ENCODE results near the gene TCF4. TPM values are rescaled to one million over a fixed set of nuclear protein-coding genes. Genes with fewer than 3 reads are reported as not detected.

TCF4 gene
- total RNA-seq, 1 experiment from 2014 or later: 104 TPM

DNA sequence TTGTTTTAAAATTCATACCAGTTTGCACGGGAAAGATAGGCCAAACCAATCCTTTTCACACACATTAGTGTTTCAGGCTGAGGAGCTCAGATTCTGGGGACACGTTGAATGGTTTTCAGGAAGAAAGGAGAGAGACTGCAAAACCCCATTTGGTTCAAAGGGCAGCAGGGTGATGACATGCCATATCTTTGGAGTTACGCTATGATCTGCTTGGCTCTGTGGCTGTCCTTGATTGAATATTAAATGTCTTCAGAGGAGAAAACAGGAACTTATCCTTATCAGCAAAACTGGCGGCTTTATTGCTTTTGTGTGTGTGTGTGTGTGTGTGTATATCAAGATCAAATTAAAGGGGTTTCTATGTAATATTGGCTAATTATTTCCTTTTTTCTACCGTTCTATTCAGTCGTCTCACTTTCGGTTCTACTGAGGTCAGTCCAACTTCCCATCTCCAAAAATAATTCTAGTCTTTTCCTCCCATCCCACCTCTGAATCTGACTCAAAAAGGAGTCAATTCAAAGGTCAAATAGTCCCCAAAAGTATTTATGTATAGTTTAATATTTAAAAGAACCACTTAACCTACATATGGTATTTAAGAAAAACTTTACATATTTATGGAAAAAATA lies 335.8 kb downstream of the TCF4 start:
- CTCF ChIA-PET: interaction anchor here (0.5 to 2.6 kb wide), 5 partner anchors 17 to 530 kb away, joined by 3 to 17 read pairs (median 4); no protein-coding TSS in a partner anchor
- TF ChIP-seq FOXJ3 (CRISPR knock-in tag; IDR thresholded peaks at IDR 0.05; ENCODE audit: borderline replicate concordance) (no peak), CTCF (IDR thresholded peaks at IDR 0.05) (no peak), ATF1 (CRISPR knock-in tag; IDR thresholded peaks at IDR 0.05) (no peak), CDX4 (CRISPR knock-in tag; IDR thresholded peaks at IDR 0.05; ENCODE audit: borderline replicate concordance) (no peak)
- TF ChIP-seq, protein P1, sequence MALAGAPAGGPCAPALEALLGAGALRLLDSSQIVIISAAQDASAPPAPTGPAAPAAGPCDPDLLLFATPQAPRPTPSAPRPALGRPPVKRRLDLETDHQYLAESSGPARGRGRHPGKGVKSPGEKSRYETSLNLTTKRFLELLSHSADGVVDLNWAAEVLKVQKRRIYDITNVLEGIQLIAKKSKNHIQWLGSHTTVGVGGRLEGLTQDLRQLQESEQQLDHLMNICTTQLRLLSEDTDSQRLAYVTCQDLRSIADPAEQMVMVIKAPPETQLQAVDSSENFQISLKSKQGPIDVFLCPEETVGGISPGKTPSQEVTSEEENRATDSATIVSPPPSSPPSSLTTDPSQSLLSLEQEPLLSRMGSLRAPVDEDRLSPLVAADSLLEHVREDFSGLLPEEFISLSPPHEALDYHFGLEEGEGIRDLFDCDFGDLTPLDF (CRISPR knock-in tag; IDR thresholded peaks at IDR 0.05): no peak
- Mint-ChIP-seq H3K4me1 (peaks cover 29% of the 10 kb centered on the region), H3K27ac (peak overlapping the region; percentile 90), H3K4me3 (peak overlapping the region; percentile 15; the same call in 1 of the 2 replicates), H3K27me3 (ENCODE audit: low read depth) (no peaks in the 10 kb centered on the region), H3K36me3 (peaks cover 29% of the 10 kb centered on the region), H3K9me3 (no peaks in the 10 kb centered on the region)
- ATAC-seq (peak; percentile 50), DNase-seq (ENCODE audit: low spot score) (no peak)
- POLR2A ChIA-PET: no interaction called here

GRCh38 chr18:55251254-55251971 lies 336.6 kb downstream of the TCF4 start:
- CTCF ChIA-PET: interaction anchor here (0.5 to 2.6 kb wide), 6 partner anchors 17 to 530 kb away, joined by 3 to 17 read pairs (median 4); no protein-coding TSS in a partner anchor
- TF ChIP-seq OVOL2 (CRISPR knock-in tag; IDR thresholded peaks at IDR 0.05; ENCODE audit: borderline replicate concordance) (no peak), NR2C2 (CRISPR knock-in tag; IDR thresholded peaks at IDR 0.05) (no peak), ZNF396 (CRISPR knock-in tag; IDR thresholded peaks at IDR 0.05; ENCODE audit: borderline replicate concordance) (no peak), ZNF317 (CRISPR knock-in tag; IDR thresholded peaks at IDR 0.05; ENCODE audit: borderline replicate concordance, low read depth) (no peak), JUN (CRISPR knock-in tag; IDR thresholded peaks at IDR 0.05) (no peak), ZNF121 (CRISPR knock-in tag; IDR thresholded peaks at IDR 0.05) (no peak), MYBL2 (CRISPR knock-in tag; IDR thresholded peaks at IDR 0.05) (no peak), TEAD1 (CRISPR knock-in tag; IDR thresholded peaks at IDR 0.05) (no peak), ZNF138 (CRISPR knock-in tag; conservative IDR thresholded peaks at IDR 0.05) (no peak), NFYB (CRISPR knock-in tag; conservative IDR thresholded peaks at IDR 0.05; ENCODE audit: low read depth) (no peak), ATF3 (CRISPR knock-in tag; conservative IDR thresholded peaks at IDR 0.05) (no peak), SMAD3 (CRISPR knock-in tag; IDR thresholded peaks at IDR 0.05; ENCODE audit: borderline replicate concordance) (no peak), ETV6 (CRISPR knock-in tag; IDR thresholded peaks at IDR 0.05) (no peak), ZNF219 (CRISPR knock-in tag; IDR thresholded peaks at IDR 0.05; ENCODE audit: borderline replicate concordance) (no peak), NFE2L1 (CRISPR knock-in tag; IDR thresholded peaks at IDR 0.05) (no peak)
- TF ChIP-seq, protein P2, sequence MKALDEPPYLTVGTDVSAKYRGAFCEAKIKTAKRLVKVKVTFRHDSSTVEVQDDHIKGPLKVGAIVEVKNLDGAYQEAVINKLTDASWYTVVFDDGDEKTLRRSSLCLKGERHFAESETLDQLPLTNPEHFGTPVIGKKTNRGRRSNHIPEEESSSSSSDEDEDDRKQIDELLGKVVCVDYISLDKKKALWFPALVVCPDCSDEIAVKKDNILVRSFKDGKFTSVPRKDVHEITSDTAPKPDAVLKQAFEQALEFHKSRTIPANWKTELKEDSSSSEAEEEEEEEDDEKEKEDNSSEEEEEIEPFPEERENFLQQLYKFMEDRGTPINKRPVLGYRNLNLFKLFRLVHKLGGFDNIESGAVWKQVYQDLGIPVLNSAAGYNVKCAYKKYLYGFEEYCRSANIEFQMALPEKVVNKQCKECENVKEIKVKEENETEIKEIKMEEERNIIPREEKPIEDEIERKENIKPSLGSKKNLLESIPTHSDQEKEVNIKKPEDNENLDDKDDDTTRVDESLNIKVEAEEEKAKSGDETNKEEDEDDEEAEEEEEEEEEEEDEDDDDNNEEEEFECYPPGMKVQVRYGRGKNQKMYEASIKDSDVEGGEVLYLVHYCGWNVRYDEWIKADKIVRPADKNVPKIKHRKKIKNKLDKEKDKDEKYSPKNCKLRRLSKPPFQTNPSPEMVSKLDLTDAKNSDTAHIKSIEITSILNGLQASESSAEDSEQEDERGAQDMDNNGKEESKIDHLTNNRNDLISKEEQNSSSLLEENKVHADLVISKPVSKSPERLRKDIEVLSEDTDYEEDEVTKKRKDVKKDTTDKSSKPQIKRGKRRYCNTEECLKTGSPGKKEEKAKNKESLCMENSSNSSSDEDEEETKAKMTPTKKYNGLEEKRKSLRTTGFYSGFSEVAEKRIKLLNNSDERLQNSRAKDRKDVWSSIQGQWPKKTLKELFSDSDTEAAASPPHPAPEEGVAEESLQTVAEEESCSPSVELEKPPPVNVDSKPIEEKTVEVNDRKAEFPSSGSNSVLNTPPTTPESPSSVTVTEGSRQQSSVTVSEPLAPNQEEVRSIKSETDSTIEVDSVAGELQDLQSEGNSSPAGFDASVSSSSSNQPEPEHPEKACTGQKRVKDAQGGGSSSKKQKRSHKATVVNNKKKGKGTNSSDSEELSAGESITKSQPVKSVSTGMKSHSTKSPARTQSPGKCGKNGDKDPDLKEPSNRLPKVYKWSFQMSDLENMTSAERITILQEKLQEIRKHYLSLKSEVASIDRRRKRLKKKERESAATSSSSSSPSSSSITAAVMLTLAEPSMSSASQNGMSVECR (CRISPR knock-in tag; IDR thresholded peaks at IDR 0.05; ENCODE audit: borderline replicate concordance): no peak
- TF ChIP-seq, protein P3, sequence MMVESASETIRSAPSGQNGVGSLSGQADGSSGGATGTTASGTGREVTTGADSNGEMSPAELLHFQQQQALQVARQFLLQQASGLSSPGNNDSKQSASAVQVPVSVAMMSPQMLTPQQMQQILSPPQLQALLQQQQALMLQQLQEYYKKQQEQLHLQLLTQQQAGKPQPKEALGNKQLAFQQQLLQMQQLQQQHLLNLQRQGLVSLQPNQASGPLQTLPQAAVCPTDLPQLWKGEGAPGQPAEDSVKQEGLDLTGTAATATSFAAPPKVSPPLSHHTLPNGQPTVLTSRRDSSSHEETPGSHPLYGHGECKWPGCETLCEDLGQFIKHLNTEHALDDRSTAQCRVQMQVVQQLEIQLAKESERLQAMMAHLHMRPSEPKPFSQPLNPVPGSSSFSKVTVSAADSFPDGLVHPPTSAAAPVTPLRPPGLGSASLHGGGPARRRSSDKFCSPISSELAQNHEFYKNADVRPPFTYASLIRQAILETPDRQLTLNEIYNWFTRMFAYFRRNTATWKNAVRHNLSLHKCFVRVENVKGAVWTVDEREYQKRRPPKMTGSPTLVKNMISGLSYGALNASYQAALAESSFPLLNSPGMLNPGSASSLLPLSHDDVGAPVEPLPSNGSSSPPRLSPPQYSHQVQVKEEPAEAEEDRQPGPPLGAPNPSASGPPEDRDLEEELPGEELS (CRISPR knock-in tag; IDR thresholded peaks at IDR 0.05): no peak
- TF ChIP-seq, protein P4, sequence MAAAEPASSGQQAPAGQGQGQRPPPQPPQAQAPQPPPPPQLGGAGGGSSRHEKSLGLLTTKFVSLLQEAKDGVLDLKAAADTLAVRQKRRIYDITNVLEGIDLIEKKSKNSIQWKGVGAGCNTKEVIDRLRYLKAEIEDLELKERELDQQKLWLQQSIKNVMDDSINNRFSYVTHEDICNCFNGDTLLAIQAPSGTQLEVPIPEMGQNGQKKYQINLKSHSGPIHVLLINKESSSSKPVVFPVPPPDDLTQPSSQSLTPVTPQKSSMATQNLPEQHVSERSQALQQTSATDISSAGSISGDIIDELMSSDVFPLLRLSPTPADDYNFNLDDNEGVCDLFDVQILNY (CRISPR knock-in tag; IDR thresholded peaks at IDR 0.05): no peak

More at GRCh38 chr18:55251254-55251971, 336.6 kb downstream of the TCF4 start:
- Mint-ChIP-seq H3K9me3 (no peaks in the 10 kb centered on the region), H3K27ac (peak overlapping the region; percentile 90), H3K27me3 (ENCODE audit: low read depth) (no peaks in the 10 kb centered on the region), H3K36me3 (peaks cover 28% of the 10 kb centered on the region), H3K4me1 (peaks cover 29% of the 10 kb centered on the region), H3K4me3 (peak overlapping the region; percentile 15)
- POLR2A ChIA-PET: no interaction called here
- peak; percentile 95 for ATAC-seq
- DNase-seq (ENCODE audit: low spot score): peak; percentile 19

All from WTC11 (cell line).